IPS-18c (cell line): ENCODE measurements around the gene IFNA1.

Source experiments
- H3K4me3 ChIP-seq: 2 replicates; pipeline ENCODE4 v1.7.0; 2013; ENCODE audit warnings: low read depth, mild to moderate bottlenecking, low read length, moderate library complexity; ENCODE audit not compliant: insufficient read depth
- H3K9me3 ChIP-seq: one replicate; pipeline ENCODE4 v1.6.1; 2013; ENCODE audit warnings: mild to moderate bottlenecking, low read length, moderate library complexity; ENCODE audit not compliant: control insufficient read depth, insufficient read depth

IFNA1 gene

GRCh38 chr9:21440139-21440538, at the start of gene IFNA1:
IFNA1 (plus strand) TSS chr9:21440439; CDS start chr9:21440508, 69 bp downstream.
- no peak within 1 kb of the TSS for H3K4me3 ChIP-seq
- no peaks in the 10 kb centered on the region for H3K9me3 ChIP-seq

- no peak overlapping the region for H3K4me3 ChIP-seq
- H3K9me3 ChIP-seq, result no peaks in the 10 kb centered on the region
These were observed 48.0 kb upstream of the IFNA1 start for GRCh38 chr9:21392270-21392669.

GRCh38 chr9:21395778-21396717, 44.2 kb upstream of the IFNA1 start:
- Histone ChIP-seq H3K9me3 (no peaks in the 10 kb centered on the region), H3K4me3 (peak overlapping the region; percentile 39; the same call in 1 of the 2 replicates)

- H3K9me3 ChIP-seq, result no peaks in the 10 kb centered on the region
These were observed 41.2 kb upstream of the IFNA1 start for GRCh38 chr9:21398955-21399489.

GRCh38 chr9:21399956-21400355, 40.3 kb upstream of the IFNA1 start:
- Histone ChIP-seq H3K9me3 (no peaks in the 10 kb centered on the region), H3K4me3 (no peak overlapping the region)

More at GRCh38 chr9:21398955-21399489, 41.2 kb upstream of the IFNA1 start:
- H3K4me3 ChIP-seq, result no peak overlapping the region

GRCh38 chr9:21402386-21403251, 37.6 kb upstream of the IFNA1 start:
- H3K9me3 ChIP-seq, result no peaks in the 10 kb centered on the region

GRCh38 chr9:21404146-21404545, 36.1 kb upstream of the IFNA1 start:
- Histone ChIP-seq H3K9me3 (no peaks in the 10 kb centered on the region), H3K4me3 (no peak overlapping the region)

More at GRCh38 chr9:21402386-21403251, 37.6 kb upstream of the IFNA1 start:
- H3K4me3 ChIP-seq, result peak overlapping the region; percentile 60

- H3K4me3 ChIP-seq, result no peak within 1 kb of the TSS
These were observed 31.4 kb upstream of the IFNA1 start, which contains the start of gene IFNA8 for GRCh38 chr9:21408817-21409216. IFNA8 (plus strand) TSS chr9:21409117; CDS start chr9:21409177, 60 bp downstream.

GRCh38 chr9:21412107-21412506, 28.1 kb upstream of the IFNA1 start:
- Histone ChIP-seq H3K9me3 (no peaks in the 10 kb centered on the region), H3K4me3 (no peak overlapping the region)

More at GRCh38 chr9:21408817-21409216, 31.4 kb upstream of the IFNA1 start, which contains the start of gene IFNA8:
- no peaks in the 10 kb centered on the region for H3K9me3 ChIP-seq

- no peak overlapping the region for H3K4me3 ChIP-seq
These were observed 27.1 kb upstream of the IFNA1 start for GRCh38 chr9:21413151-21413550.

GRCh38 chr9:21413624-21414023, 26.6 kb upstream of the IFNA1 start:
- no peaks in the 10 kb centered on the region for H3K9me3 ChIP-seq
- no peak overlapping the region for H3K4me3 ChIP-seq

More at GRCh38 chr9:21413151-21413550, 27.1 kb upstream of the IFNA1 start:
- no peaks in the 10 kb centered on the region for H3K9me3 ChIP-seq

GRCh38 chr9:21414220-21414940, 25.9 kb upstream of the IFNA1 start:
- Histone ChIP-seq H3K9me3 (no peaks in the 10 kb centered on the region), H3K4me3 (no peak overlapping the region)

GRCh38 chr9:21415493-21416267, 24.6 kb upstream of the IFNA1 start:
- Histone ChIP-seq H3K9me3 (no peaks in the 10 kb centered on the region), H3K4me3 (no peak overlapping the region)

- H3K9me3 ChIP-seq, result no peaks in the 10 kb centered on the region
- no peak overlapping the region for H3K4me3 ChIP-seq
These were observed 12.0 kb upstream of the IFNA1 start for GRCh38 chr9:21428235-21428634.

- H3K4me3 ChIP-seq, result no peak overlapping the region
- H3K9me3 ChIP-seq, result no peaks in the 10 kb centered on the region
These were observed 11.0 kb upstream of the IFNA1 start for GRCh38 chr9:21429191-21429590.
